ENCODE results near the gene BICD1.
A peak's percentile ranks its signal among the peaks of the same experiment; 100 is the strongest.
"Not testable (repeated sequence)": the region's sequence is repeated elsewhere in the genome, so short reads cannot be mapped to it uniquely, and the experiment has no call there.

The BICD1 gene

GRCh38 chr12:32106517-32107358 is at the start of gene BICD1:
BICD1 (plus strand) TSS chr12:32106847; CDS start chr12:32107332, 485 bp downstream.
- peak; percentile 79 for DNase-seq (ENCODE audit: low spot score)

- no peak for DNase-seq (ENCODE audit: low spot score)
Measured at GRCh38 chr12:32061033-32061432, 45.6 kb upstream of the BICD1 start.

GRCh38 chr12:32062881-32063280 is 43.8 kb upstream of the BICD1 start:
- DNase-seq (ENCODE audit: low spot score) = no peak

- DNase-seq (ENCODE audit: low spot score) = no peak
Measured at GRCh38 chr12:32063796-32064195, 42.9 kb upstream of the BICD1 start.

- DNase-seq (ENCODE audit: low spot score) = no peak
Measured at GRCh38 chr12:32066206-32066605, 40.4 kb upstream of the BICD1 start.

- DNase-seq (ENCODE audit: low spot score) = no peak
Measured at GRCh38 chr12:32069071-32069470, 37.6 kb upstream of the BICD1 start.

GRCh38 chr12:32069731-32070130 is 36.9 kb upstream of the BICD1 start:
- DNase-seq (ENCODE audit: low spot score) = no peak

GRCh38 chr12:32070370-32070769 is 36.3 kb upstream of the BICD1 start:
- no peak for DNase-seq (ENCODE audit: low spot score)

GRCh38 chr12:32072102-32072501 is 34.5 kb upstream of the BICD1 start:
- DNase-seq (ENCODE audit: low spot score) = no peak

GRCh38 chr12:32074432-32074831 is 32.2 kb upstream of the BICD1 start:
- no peak for DNase-seq (ENCODE audit: low spot score)

GRCh38 chr12:32076941-32077340 is 29.7 kb upstream of the BICD1 start:
- no peak for DNase-seq (ENCODE audit: low spot score)

- no peak for DNase-seq (ENCODE audit: low spot score)
Measured at GRCh38 chr12:32080435-32080834, 26.2 kb upstream of the BICD1 start.

- no peak for DNase-seq (ENCODE audit: low spot score)
Measured at GRCh38 chr12:32083489-32083888, 23.2 kb upstream of the BICD1 start.

GRCh38 chr12:32084017-32084688 is 22.5 kb upstream of the BICD1 start:
- DNase-seq (ENCODE audit: low spot score) = no peak

- no peak for DNase-seq (ENCODE audit: low spot score)
Measured at GRCh38 chr12:32084753-32085152, 21.9 kb upstream of the BICD1 start.

- DNase-seq (ENCODE audit: low spot score) = no peak
Measured at GRCh38 chr12:32087306-32087705, 19.3 kb upstream of the BICD1 start.

- DNase-seq (ENCODE audit: low spot score) = no peak
Measured at GRCh38 chr12:32089156-32089555, 17.5 kb upstream of the BICD1 start.

GRCh38 chr12:32089586-32089985 is 17.1 kb upstream of the BICD1 start:
- DNase-seq (ENCODE audit: low spot score) = no peak

GRCh38 chr12:32091696-32092095 is 15.0 kb upstream of the BICD1 start:
- no peak for DNase-seq (ENCODE audit: low spot score)

- no peak for DNase-seq (ENCODE audit: low spot score)
Measured at GRCh38 chr12:32098112-32098511, 8.5 kb upstream of the BICD1 start.

- not testable (repeated sequence) for DNase-seq (ENCODE audit: low spot score)
Measured at GRCh38 chr12:32099275-32099674, 7.4 kb upstream of the BICD1 start.

GRCh38 chr12:32100361-32100760 is 6.3 kb upstream of the BICD1 start:
- no peak for DNase-seq (ENCODE audit: low spot score)

- DNase-seq (ENCODE audit: low spot score) = no peak
Measured at GRCh38 chr12:32100888-32101287, 5.8 kb upstream of the BICD1 start.

GRCh38 chr12:32102234-32102633 is 4.4 kb upstream of the BICD1 start:
- no peak for DNase-seq (ENCODE audit: low spot score)
